Measurements from ENCODE around the gene LGALS1.

The LGALS1 gene

GRCh38 chr22:37703906-37704305, 28.5 kb downstream of the LGALS1 start:
- no peaks in the 10 kb centered on the region for H3K36me3 ChIP-seq (ENCODE audit: insufficient read depth, low read length)

DNA sequence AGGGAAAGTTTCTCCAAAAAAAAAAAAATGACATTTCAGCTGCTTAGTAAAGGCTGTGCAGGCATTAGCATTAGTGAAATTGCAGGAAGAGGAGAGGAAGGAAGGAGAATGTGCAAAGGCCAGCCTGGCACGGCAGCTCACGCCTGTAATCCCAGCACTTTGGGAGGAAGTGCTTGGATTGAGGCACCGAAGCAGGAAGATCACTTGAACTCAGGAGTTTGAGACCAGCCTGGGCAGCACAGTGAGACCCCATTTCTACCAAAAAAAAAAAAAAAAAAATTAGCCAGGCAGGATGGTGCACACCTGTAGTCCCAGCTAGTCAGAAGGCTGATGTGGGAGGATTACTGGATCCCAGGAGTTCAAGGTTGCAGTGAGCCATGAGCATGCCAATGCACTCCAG, 29.2 kb downstream of the LGALS1 start:
- Histone ChIP-seq H3K27ac (ENCODE audit: low read depth, low read length, poor library complexity, severe bottlenecking) (no peak overlapping the region), H3K27me3 (ENCODE audit: insufficient read depth, low read length) (no peaks in the 10 kb centered on the region), H4K20me1 (ENCODE audit: insufficient read depth, low read length) (no peaks in the 10 kb centered on the region), H3K4me1 (ENCODE audit: insufficient read depth, low read length, severe bottlenecking) (peaks cover 15% of the 10 kb centered on the region), H3K36me3 (ENCODE audit: insufficient read depth, low read length) (no peaks in the 10 kb centered on the region), H2AFZ (ENCODE audit: low read length) (no peak overlapping the region), H3K9me3 (ENCODE audit: low read length) (no peaks in the 10 kb centered on the region), H3K4me2 (ENCODE audit: low read length) (no peak overlapping the region), H3K9me2 (ENCODE audit: low read depth, low read length) (no peaks in the 10 kb centered on the region), H3K4me3 (ENCODE audit: low read depth, low read length, poor library complexity, severe bottlenecking) (no peak overlapping the region), H3K79me2 (ENCODE audit: insufficient read depth, low read length) (no peaks in the 10 kb centered on the region), H3F3A (ENCODE audit: insufficient read depth, low read length) (no peaks in the 10 kb centered on the region), H3K9ac (ENCODE audit: low read length) (no peak overlapping the region)
- no peak for TF ChIP-seq CTCF (IDR thresholded peaks at IDR 0.05; ENCODE audit: low read length)
- TF ChIP-seq EZH2 (IDR thresholded peaks at IDR 0.05; ENCODE audit: borderline replicate concordance, low read length) = no peak

More at GRCh38 chr22:37703906-37704305, 28.5 kb downstream of the LGALS1 start:
- H3K4me3 ChIP-seq (ENCODE audit: low read depth, low read length, poor library complexity, severe bottlenecking) = no peak overlapping the region
- H4K20me1 ChIP-seq (ENCODE audit: insufficient read depth, low read length) = no peaks in the 10 kb centered on the region
- no peak overlapping the region for H2AFZ ChIP-seq (ENCODE audit: low read length)
- H3K9me2 ChIP-seq (ENCODE audit: low read depth, low read length) = no peaks in the 10 kb centered on the region
- no peaks in the 10 kb centered on the region for H3F3A ChIP-seq (ENCODE audit: insufficient read depth, low read length)
- no peaks in the 10 kb centered on the region for H3K79me2 ChIP-seq (ENCODE audit: insufficient read depth, low read length)
- H3K4me1 ChIP-seq (ENCODE audit: insufficient read depth, low read length, severe bottlenecking) = peaks cover 14% of the 10 kb centered on the region
- no peak for TF ChIP-seq CTCF (IDR thresholded peaks at IDR 0.05; ENCODE audit: low read length)
- no peak for TF ChIP-seq EZH2 (IDR thresholded peaks at IDR 0.05; ENCODE audit: borderline replicate concordance, low read length)
- no peaks in the 10 kb centered on the region for H3K27me3 ChIP-seq (ENCODE audit: insufficient read depth, low read length)
- H3K9me3 ChIP-seq (ENCODE audit: low read length) = no peaks in the 10 kb centered on the region
- H3K9ac ChIP-seq (ENCODE audit: low read length) = no peak overlapping the region
- H3K27ac ChIP-seq (ENCODE audit: low read depth, low read length, poor library complexity, severe bottlenecking) = no peak overlapping the region
- H3K4me2 ChIP-seq (ENCODE audit: low read length) = no peak overlapping the region

GRCh38 chr22:37705205-37705604, 29.8 kb downstream of the LGALS1 start:
- Histone ChIP-seq H3F3A (ENCODE audit: insufficient read depth, low read length) (no peaks in the 10 kb centered on the region), H3K4me2 (ENCODE audit: low read length) (no peak overlapping the region), H3K27me3 (ENCODE audit: insufficient read depth, low read length) (no peaks in the 10 kb centered on the region), H4K20me1 (ENCODE audit: insufficient read depth, low read length) (no peaks in the 10 kb centered on the region), H3K4me3 (ENCODE audit: low read depth, low read length, poor library complexity, severe bottlenecking) (no peak overlapping the region), H3K9me3 (ENCODE audit: low read length) (no peaks in the 10 kb centered on the region), H3K79me2 (ENCODE audit: insufficient read depth, low read length) (no peaks in the 10 kb centered on the region), H3K9me2 (ENCODE audit: low read depth, low read length) (no peaks in the 10 kb centered on the region), H3K36me3 (ENCODE audit: insufficient read depth, low read length) (no peaks in the 10 kb centered on the region), H2AFZ (ENCODE audit: low read length) (no peak overlapping the region), H3K9ac (ENCODE audit: low read length) (no peak overlapping the region), H3K4me1 (ENCODE audit: insufficient read depth, low read length, severe bottlenecking) (peaks cover 15% of the 10 kb centered on the region), H3K27ac (ENCODE audit: low read depth, low read length, poor library complexity, severe bottlenecking) (no peak overlapping the region)
- no peak for TF ChIP-seq CTCF (IDR thresholded peaks at IDR 0.05; ENCODE audit: low read length)
- no peak for TF ChIP-seq EZH2 (IDR thresholded peaks at IDR 0.05; ENCODE audit: borderline replicate concordance, low read length)

Data from OCI-LY1 (cell line).